Activated CD4-positive, alpha-beta T cell treated with anti-CD3 and anti-CD28 coated beads, Interleukin-2, amount 50 U/mL, for 16 hours (primary cell): ENCODE measurements around the gene MRPS7.
"Not testable (repeated sequence)": the region's sequence is repeated elsewhere in the genome, so short reads cannot be mapped to it uniquely, and the experiment has no call there.

ENCODE experiments used
- DNase-seq: peaks from one replicate; pipeline ENCODE4 v3.0.0-alpha.2; 2020

MRPS7 gene

GRCh38 chr17:75271955-75272847 lies 10.5 kb downstream of the MRPS7 start:
- DNase-seq, result peak; percentile 39

- DNase-seq, result no peak
Observed at GRCh38 chr17:75272848-75273184, 11.1 kb downstream of the MRPS7 start.

- DNase-seq, result no peak
Observed at GRCh38 chr17:75273977-75274708, 12.5 kb downstream of the MRPS7 start.

GRCh38 chr17:75277664-75278071 lies 16.0 kb downstream of the MRPS7 start:
- DNase-seq, result no peak

GRCh38 chr17:75280189-75280588 lies 18.5 kb downstream of the MRPS7 start:
- DNase-seq, result not testable (repeated sequence)

GRCh38 chr17:75285123-75285522 lies 23.4 kb downstream of the MRPS7 start:
- DNase-seq, result no peak

GRCh38 chr17:75287221-75287620 lies 25.5 kb downstream of the MRPS7 start:
- DNase-seq, result no peak

- no peak for DNase-seq
Observed at GRCh38 chr17:75288359-75288758, 26.7 kb downstream of the MRPS7 start.

- DNase-seq, result peak; percentile 54
Observed at GRCh38 chr17:75288770-75289114, 27.1 kb downstream of the MRPS7 start.

- peak; percentile 99 for DNase-seq
Observed at GRCh38 chr17:75289115-75289831, 27.6 kb downstream of the MRPS7 start, which contains the start of gene SLC25A19. Gene SLC25A19 (minus strand): TSS chr17:75289433. CDS start chr17:75286764, 2,669 bp downstream.

- DNase-seq, result peak; percentile 74
Observed at GRCh38 chr17:75289832-75290337, 28.2 kb downstream of the MRPS7 start.

- not testable (repeated sequence) for DNase-seq
Observed at GRCh38 chr17:75292810-75293448, 31.2 kb downstream of the MRPS7 start.

- peak; percentile 86 for DNase-seq
Observed at GRCh38 chr17:75295201-75296158, 33.8 kb downstream of the MRPS7 start.

- no peak for DNase-seq
Observed at GRCh38 chr17:75300280-75300679, 38.6 kb downstream of the MRPS7 start.

- no peak for DNase-seq
Observed at GRCh38 chr17:75301049-75301448, 39.4 kb downstream of the MRPS7 start.

GRCh38 chr17:75301502-75302206 lies 40.0 kb downstream of the MRPS7 start:
- no peak for DNase-seq

- DNase-seq, result no peak
Observed at GRCh38 chr17:75307957-75308731, 46.5 kb downstream of the MRPS7 start.

GRCh38 chr17:75308732-75309629 lies 47.3 kb downstream of the MRPS7 start:
- DNase-seq, result no peak
